ENCODE data around the gene PEX3. TPM values are rescaled to one million over a fixed set of nuclear protein-coding genes. Genes with fewer than 3 reads are reported as not detected.

Gene PEX3
- total and polyA plus RNA-seq, 2 experiments from 2014 or later: 13.8 to 19.4 TPM

GRCh38 chr6:143468026-143468425, 17.4 kb downstream of the PEX3 start:
- Mint-ChIP-seq H3K27ac (no peak overlapping the region), H3K9me3 (no peaks in the 10 kb centered on the region), H3K36me3 (ENCODE audit: low read depth) (no peaks in the 10 kb centered on the region), H3K4me3 (no peak overlapping the region), H3K4me1 (no peaks in the 10 kb centered on the region), H3K27me3 (ENCODE audit: insufficient read depth, low read depth, poor library complexity) (no peaks in the 10 kb centered on the region)
- Histone ChIP-seq H4K20me1 (replicated peaks; ENCODE audit: insufficient read depth) (no peaks in the 10 kb centered on the region), H3K27ac (ENCODE audit: low read depth) (no peak overlapping the region), H3K4me2 (no peak overlapping the region), H3K27me3 (ENCODE audit: insufficient read depth) (no peaks in the 10 kb centered on the region), H2AFZ (no peak overlapping the region), H3K36me3 (ENCODE audit: insufficient read depth) (no peaks in the 10 kb centered on the region), H3K79me2 (replicated peaks; ENCODE audit: insufficient read depth) (no peaks in the 10 kb centered on the region), H3K9me2 (ENCODE audit: insufficient read depth) (no peaks in the 10 kb centered on the region), H3K4me1 (ENCODE audit: insufficient read depth) (no peaks in the 10 kb centered on the region), H3K4me3 (no peak overlapping the region), H3F3A (replicated peaks; ENCODE audit: low read depth) (no peaks in the 10 kb centered on the region)
- no peak for DNase-seq (ENCODE audit: low spot score)
- no peak for ATAC-seq
- TF ChIP-seq JUNB (IDR thresholded peaks at IDR 0.05; ENCODE audit: unreplicated experiment) (no peak), ZNF331 (CRISPR knock-in tag; IDR thresholded peaks at IDR 0.05; ENCODE audit: low read depth) (no peak), EZH2phosphoT487 (IDR thresholded peaks at IDR 0.05; ENCODE audit: unreplicated experiment) (no peak), CREB1 (CRISPR knock-in tag; IDR thresholded peaks at IDR 0.05; ENCODE audit: low read depth) (no peak), STAT1 (IDR thresholded peaks at IDR 0.05; ENCODE audit: unreplicated experiment) (no peak), ZNF462 (CRISPR knock-in tag; IDR thresholded peaks at IDR 0.05) (no peak), REST (IDR thresholded peaks at IDR 0.05; ENCODE audit: unreplicated experiment) (no peak), ZNF114 (CRISPR knock-in tag; IDR thresholded peaks at IDR 0.05) (no peak), POLR2AphosphoS5 (IDR thresholded peaks at IDR 0.05; ENCODE audit: low read depth) (no peak), NANOG (IDR thresholded peaks at IDR 0.05; ENCODE audit: borderline replicate concordance) (no peak), EZH2 (IDR thresholded peaks at IDR 0.05; ENCODE audit: low read depth, unreplicated experiment) (no peak), ETS1 (IDR thresholded peaks at IDR 0.05) (no peak), CTCF (conservative IDR thresholded peaks at IDR 0.05; ENCODE audit: low read depth in 2 of 2) (no peak)
